Hematopoietic multipotent progenitor cell treated with erythropoietin and hydrocortisone succinate and interleukin-3 and kit ligand, for 4 days (in vitro differentiated cells): Measurements from ENCODE around the gene TMC6.
A peak's percentile ranks its signal among the peaks of the same experiment; 100 is the strongest.

Experiments
- DNase-seq: peaks from one replicate; pipeline ENCODE4 v3.0.0-alpha.2; 2015

Gene TMC6

DNA sequence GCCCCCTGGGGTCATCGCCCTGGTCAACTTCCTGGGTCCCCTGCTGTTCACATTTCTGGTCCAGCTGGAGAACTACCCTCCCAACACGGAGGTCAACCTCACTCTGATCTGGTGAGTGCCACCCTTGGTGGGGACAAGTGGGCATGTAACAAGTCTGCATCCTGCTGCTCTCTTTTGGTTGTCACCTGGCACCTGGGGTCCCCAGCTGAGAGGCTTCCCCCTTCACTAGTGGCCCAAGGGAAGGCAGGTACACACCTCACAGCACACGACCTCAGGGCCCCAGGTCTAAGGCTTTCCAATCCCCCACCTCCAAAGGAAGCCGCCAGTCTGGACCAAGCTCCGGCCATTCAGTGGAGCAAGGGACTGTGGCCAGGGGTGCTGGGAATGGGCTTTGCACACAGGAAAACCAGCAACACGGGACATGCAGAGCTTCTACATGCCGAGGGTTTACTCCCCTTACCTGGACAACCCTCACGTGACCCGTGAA is 6.4 kb upstream of the TMC6 start:
- no peak for DNase-seq

- DNase-seq: peak; percentile 88
These were observed 5.7 kb upstream of the TMC6 start for GRCh38 chr17:78133971-78134898.

DNA sequence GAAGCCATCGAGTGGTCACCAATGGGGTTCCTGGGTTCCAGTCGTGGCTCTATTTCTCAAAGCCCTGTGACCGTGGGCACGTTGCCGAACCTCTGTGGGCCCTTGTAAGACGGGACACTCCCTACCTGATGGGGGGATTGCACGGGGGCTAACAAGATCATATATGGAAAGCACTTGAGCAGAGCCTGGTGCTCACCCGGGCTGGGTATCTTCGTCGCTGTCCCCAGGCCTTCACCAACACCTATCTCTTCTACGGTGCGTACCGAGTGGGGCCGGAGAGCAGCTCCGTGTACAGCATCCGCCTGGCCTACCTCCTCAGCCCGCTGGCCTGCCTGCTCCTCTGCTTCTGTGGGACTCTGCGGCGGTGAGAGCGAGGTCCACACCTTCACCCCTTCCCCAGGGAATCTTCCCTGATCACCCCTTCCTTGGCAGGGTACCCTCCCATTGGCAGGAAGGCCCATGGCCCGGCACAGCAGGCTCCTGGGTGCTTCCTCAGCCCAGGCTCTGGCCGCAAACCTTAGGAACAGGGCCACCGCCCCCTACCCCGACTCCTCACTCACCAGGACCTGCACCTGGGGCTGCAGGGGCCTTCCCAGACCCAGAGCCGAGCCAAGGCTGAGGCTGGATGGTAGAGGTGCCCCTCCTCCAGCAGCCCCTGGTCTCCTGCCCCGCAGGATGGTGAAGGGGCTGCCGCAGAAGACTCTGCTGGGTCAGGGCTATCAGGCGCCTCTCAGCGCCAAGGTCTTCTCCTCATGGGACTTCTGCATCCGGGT is 4.8 kb upstream of the TMC6 start:
- DNase-seq: no peak

GRCh38 chr17:78132767-78133178 is 4.2 kb upstream of the TMC6 start:
- no peak for DNase-seq

DNA sequence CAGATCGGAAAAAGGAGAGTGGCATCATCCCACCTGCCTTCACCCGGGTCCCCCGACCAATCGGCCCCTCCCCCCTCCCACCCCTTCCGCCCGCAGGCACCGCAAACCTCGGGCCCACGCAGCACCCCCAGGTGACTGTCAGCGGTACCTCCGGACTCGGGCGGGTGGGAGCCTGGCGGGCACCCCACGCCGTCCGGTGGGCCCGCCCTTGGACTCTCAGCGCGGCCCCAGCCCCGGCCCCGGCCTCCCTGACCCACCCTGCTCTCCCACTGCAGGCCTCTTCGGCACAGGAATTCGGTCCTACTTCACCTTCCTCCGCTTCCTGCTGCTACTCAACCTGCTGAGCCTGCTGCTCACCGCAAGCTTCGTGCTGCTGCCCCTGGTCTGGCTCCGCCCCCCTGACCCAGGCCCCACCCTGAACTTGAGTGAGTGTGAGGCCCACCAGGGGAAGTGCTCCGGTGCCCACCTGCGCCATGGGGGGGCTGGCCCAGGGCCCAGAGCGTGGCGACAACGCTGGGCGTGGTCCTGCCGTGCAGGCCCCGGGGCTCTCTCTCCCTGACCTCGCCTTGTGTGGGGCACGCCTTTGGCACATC is 3.6 kb upstream of the TMC6 start:
- peak; percentile 79 for DNase-seq

DNA sequence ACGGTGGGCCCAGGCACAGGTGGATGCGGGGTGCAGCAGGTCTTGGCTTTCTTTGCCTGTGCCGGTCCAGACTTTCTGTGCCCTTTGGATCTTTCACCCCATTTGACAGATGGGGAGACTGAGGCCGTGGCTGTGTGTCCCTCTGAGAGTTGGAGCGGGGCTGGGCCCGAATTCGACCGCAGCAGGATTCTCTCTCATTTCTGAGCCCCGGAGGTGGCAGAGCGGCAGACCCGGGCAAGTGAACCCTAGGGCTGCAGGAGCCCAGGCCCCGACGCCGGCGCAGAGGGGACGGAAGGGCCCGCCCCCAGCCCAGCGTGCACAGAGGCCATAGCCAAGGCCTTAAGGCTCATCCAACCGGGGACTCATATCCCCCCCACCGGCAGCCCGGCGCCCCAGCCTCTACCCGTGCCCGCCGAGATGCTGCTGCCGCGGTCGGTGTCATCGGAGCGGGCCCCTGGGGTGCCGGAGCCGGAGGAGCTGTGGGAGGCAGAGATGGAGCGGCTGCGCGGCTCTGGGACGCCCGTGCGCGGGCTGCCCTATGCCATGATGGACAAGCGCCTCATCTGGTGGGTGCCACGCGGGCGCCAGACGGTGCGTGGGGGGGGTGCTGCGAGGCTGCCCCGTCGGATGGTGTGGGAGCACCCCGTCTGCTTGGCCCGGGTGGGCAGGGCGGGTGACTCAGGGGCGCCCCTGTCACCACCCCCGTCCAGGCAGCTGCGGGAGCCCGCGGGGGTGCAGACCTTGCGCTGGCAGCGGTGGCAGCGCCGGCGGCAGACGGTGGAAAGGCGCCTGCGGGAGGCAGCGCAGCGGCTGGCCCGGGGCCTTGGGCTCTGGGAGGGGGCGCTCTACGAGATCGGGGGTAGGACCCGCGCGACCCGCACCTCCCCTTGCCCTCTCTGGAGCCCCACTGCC is 2.9 kb upstream of the TMC6 start:
- DNase-seq: peak; percentile 73

DNA sequence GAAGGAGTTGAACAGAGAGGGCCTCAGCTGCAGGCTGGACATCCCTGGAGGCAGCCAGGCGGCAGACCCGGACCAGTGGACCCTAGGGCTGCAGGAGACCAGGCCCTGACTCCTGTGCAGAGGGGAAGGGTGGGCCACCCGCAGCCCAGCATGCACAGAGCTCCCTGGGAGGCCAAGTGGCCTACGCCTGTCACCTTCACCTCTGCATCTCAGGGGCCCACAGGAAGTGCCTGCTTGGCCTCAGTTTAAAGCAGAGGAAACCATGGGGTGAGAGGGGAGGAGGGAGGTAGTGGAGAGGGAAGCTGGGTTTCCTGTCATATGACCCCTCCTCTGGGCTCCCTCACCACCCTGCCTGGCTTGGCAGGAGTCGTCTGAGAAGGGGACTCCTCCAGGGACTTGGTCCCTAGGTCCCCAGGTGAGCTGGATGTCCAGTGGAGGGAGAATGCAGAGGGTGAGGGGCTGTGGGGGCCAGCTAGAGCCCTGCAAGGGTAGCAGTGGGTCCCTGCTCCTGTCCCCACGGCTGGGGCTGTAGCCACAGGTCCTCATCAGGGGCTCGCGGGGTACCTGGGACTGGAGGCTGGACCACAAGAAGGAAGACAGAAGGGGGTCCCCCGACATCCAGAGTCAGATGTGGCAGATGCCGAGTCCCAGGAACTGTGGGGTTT is 2.0 kb upstream of the TMC6 start, which contains the start of gene TMC8:
TSS of gene TMC8 (plus strand) at position 335 of the 665 bp plus-strand sequence. CDS start 818 bp downstream, outside the sequence.
- DNase-seq: peak; percentile 96

DNA sequence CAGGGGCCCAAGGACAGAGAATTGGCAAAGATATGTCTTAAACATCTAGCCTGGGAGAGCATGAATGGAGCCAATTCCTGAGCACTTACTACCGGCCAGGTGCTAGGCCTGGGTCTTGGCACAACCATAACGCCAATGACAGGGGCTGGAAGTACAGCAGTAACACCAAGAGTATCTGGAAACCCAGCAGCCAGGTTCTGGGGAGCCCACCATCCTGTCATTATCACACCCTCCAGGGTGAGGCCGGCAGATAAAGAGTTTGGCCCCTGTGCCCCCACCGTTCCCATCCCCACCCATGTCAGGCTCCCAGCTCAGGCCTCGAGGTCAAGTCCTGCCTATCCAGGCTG is 1.5 kb upstream of the TMC6 start:
- DNase-seq: peak; percentile 87

GRCh38 chr17:78129351-78130089 is 965 bp upstream of the TMC6 start:
- peak; percentile 62 for DNase-seq

GRCh38 chr17:78127888-78128550 is 536 bp downstream of the TMC6 start:
- peak; percentile 54 for DNase-seq

GRCh38 chr17:78127239-78127887 is 1.2 kb downstream of the TMC6 start:
- DNase-seq: peak; percentile 92

DNA sequence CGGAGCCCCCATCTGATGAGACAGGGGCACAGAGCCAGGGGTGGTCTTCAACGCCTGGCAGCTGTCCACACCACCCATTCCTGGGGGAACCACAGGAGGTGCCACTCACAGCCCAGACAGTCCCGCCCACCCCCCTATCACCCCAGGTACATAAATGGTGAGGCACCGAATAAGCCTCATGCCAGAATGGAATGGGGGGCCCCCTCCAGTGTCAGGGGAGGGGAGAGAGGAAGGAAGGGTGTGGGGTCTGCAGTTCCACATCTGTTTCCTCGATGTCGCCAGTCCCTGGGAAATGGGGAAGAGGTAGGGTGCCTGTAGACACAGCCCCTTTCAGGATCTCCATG is 1.7 kb downstream of the TMC6 start:
- no peak for DNase-seq

- DNase-seq: no peak
These were observed 2.3 kb downstream of the TMC6 start for GRCh38 chr17:78125976-78126894.

- DNase-seq: peak; percentile 49
These were observed 3.2 kb downstream of the TMC6 start for GRCh38 chr17:78125138-78125913.

- no peak for DNase-seq
These were observed 3.8 kb downstream of the TMC6 start for GRCh38 chr17:78124836-78125137.

DNA sequence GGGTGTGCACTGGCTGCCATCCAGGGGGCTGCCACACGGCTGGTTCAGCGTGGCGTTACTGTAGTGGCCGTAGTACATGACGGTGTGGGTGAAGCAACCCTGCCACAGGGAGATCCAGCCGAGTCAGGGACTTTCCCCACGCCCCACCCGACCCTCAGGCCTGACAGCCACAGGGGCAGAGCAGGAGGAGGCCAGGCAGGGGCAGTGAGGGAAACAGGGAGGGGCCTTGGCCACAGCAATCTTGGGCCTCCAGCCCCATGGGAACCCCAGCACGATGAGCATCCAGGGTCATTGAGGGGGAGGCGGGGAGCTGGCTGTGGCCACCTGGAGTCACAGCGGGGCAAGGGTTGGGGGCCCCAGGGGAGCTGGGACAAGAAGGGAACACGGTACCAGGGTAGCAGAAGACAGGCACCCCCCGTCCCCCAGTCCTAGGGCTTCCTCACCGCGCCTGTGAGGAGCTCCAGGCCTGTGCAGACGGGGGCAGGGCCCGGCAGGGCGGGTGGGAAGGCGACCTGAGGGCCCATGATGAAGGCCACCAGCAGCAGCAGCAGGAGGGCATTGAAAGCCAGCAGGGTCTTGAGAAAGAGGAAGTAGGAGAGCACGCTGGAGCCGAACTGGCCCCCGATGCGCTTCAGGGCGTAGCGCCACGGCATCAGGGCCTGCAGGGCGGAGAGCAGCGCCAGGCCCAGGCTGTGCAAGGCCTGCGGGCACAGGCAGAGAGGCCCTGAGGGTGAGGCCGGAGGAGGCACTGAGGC is 4.3 kb downstream of the TMC6 start:
- DNase-seq: peak; percentile 96

DNA sequence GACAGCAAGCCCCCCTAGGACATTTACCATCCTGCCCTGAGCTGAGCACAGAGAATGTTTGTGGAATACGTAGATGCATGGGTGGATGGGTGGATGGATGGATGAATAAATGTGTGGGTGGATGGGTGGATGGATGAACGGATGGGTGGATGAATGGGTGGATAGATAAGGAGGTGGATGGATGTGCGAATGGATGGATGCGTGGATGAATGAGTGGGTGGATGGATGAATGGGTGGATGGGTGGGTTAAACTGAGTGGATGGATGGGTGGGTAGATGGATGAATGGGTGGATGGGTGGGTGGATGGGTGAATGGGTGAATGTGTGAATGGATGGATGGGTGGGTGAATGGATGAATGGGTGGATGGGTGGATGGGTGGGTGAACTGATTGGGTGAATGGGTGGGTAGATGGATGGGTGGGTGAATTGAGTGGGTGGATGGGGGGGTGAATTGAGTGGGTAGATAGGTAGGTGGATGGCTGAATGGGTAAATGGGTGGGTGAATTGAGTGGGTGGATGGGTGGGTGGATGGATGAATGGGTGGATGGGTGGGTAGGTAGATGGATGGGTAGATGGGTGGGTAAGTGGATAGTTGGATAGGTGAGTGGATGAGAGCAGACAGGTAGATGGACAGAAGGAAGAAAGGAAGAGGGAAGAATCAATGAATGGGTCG is 5.2 kb downstream of the TMC6 start:
- DNase-seq: no peak
